GM19025 (cell line): ENCODE measurements around the gene CCDC24.

ENCODE experiments used
- ATAC-seq: cut with Tn5 transposase; IDR thresholded peaks from one replicate; pipeline ENCODE4 v1.9.1; 2021; ENCODE audit warnings: mild to moderate bottlenecking, low read depth, moderate library complexity; ENCODE audit not compliant: unreplicated experiment

CCDC24 gene

DNA sequence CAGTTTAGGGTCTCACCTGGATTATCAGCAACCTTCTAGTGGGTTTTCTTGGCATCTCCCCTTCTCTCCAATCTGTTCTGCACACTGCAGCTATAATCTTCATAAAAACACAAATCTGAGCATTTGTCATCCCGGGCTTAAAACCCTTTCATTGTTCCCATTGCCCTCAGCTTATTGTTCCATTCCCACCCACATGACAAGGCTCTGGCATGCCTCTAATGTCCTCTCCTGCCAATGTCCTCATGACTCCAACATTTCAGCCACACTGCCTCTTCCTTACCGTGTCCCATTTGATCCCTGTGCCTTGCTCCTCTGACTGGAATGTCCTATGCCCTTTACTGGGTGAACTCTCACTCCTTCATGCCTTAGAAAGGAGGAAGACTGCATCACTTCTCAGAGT is 29.1 kb upstream of the CCDC24 start:
- no peak for ATAC-seq

- no peak for ATAC-seq
Measured at GRCh38 chr1:43963006-43963405, 28.4 kb upstream of the CCDC24 start.

DNA sequence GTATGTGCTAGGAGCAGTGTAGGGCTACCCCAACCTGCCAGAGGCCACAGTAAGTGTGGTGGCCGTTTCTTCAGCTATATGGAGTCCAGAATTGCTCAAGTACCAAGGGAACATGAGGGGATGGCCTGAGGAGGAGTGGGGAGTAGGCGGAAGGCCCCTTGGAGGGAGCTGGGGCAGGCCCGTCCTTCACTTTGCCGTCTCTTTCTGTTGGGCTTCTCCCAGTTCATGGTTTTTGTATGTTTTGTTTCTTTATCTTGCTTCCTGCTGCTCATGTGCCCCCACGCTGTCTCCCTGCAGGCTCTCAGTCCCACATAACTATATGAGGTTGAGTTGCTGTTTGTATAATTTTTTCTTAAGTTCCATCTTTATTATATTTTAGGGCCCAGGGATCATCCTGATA is 27.5 kb upstream of the CCDC24 start:
- no peak for ATAC-seq

DNA sequence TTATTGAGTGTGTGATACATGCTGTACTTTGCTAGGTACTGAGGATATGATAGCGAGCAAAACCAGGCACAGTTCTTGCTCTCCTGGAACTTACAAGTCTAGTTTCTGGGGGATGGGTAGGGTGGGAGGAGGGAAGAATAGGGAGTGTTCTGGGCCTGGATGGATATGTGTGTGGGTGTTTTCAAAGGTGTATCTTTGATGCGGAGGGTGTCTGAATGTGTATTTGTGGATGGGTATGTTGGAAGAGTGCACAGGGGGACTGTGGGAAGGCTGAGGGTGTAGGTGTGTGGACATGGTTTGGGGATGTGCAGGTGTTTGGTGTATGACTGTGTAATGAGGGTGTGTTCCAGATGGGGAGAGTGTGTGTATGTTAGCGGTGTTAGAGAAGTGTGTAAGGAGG is 26.1 kb upstream of the CCDC24 start:
- no peak for ATAC-seq

- no peak for ATAC-seq
Measured at GRCh38 chr1:43968348-43968948, 23.0 kb upstream of the CCDC24 start.

GRCh38 chr1:43969416-43969745 is 22.0 kb upstream of the CCDC24 start:
- no peak for ATAC-seq

DNA sequence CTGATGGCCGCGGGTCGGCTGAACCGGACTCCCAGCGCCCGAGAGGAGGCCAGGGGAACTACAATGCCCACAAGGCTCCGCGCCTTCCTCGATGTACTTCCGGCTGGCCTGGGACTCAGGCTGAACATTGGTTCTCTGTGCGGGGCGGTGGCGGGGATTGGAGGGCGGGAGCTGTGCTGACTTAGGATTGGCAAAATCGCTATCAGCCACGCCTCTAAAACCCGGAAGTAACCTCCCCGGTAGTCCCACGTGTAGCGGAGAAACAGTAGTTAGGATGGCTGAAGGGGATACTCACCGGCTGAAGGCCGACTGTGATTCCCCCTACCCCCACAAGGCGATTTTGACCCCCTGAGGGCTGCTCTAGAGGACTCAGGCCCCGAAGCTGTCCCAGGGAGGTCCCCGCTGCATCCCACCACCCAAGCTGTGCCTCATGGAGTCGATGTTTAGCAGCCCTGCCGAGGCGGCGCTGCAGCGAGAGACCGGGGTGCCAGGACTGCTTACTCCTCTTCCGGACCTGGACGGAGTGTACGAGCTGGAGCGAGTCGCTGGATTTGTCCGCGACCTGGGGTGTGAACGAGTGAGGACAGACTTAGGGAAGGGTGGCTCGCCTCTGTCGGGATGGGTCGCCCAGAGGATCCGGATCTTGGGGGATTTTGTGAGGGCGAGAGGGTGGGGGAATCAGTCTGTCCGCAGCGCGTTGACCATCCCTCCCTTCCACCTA is 21.5 kb upstream of the CCDC24 start, which contains the start of gene DPH2:
Gene DPH2 (plus strand): TSS at position 265 of the 721 bp plus-strand sequence. CDS start 166 bp downstream, at position 431.
- ATAC-seq = peak; percentile 73

DNA sequence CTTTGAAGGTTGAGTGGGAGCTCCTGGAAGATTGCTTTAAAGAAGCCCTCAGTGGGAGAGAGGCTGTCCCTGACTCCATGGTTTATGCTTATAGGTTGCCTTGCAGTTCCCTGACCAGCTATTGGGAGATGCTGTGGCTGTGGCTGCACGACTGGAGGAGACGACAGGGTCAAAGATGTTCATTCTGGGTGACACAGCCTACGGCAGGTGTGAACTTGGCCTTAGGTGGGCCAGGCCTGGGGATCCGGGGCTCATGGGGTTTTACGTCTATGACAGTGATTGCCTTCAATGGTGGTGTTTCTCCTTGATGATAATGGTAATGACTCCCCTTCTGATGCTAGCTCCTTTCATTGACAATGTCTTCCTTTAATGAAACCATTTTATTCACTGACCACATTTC is 20.9 kb upstream of the CCDC24 start:
- no peak for ATAC-seq

DNA sequence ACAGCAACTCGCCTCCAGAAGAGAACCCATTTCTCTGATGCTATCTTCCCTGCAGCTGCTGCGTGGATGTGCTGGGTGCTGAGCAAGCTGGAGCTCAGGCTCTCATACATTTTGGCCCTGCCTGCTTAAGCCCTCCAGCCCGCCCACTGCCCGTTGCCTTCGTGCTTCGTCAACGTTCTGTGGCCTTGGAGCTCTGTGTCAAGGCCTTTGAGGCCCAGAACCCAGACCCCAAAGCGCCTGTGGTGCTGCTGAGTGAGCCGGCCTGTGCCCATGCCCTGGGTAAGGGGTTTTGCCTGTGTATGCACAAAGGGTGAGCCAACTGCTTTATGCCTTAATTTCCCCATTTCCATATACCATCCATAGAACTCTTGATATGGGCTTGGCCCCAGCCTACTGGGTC is 20.5 kb upstream of the CCDC24 start:
- ATAC-seq = no peak

DNA sequence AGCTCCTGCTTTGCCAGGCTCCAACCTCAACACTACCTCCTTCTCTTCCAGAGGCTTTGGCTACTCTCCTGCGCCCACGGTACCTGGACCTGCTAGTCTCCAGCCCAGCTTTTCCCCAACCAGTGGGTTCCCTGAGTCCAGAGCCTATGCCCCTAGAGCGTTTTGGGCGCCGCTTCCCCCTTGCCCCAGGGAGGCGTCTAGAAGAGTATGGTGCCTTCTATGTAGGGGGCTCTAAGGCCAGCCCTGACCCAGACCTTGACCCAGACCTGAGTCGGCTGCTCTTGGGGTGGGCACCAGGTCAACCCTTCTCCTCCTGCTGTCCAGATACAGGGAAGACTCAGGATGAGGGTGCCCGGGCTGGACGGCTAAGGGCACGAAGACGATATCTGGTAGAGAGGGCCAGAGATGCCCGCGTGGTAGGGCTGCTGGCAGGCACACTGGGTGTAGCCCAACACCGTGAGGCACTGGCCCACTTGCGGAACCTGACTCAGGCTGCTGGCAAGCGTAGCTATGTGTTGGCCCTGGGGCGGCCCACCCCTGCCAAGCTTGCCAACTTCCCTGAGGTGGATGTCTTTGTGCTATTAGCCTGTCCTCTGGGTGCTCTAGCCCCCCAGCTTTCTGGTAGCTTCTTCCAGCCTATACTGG is 19.9 kb upstream of the CCDC24 start:
- ATAC-seq = no peak

DNA sequence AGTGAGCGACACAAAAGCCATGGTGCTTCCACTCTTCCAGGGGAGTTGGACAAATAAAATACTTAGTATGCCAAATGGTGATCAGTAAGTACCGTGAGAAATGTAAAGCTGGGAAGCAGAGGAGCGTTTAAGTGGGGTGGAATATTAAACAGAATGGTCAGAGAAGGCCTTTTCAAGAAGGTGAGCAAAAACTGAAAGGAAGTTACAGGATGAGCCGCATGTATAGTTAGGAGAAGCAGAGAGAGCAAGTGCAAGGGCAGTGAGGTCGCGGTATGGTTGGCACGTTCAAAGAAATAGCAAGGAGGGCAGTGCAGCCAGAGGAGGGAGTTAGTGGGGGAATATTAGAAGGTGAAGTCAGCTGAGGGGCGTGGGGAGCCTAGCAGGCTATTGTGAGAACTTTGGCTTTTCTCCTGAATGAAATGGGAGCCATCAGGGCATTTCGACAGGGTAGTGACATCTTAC is 17.4 kb upstream of the CCDC24 start:
- no peak for ATAC-seq

DNA sequence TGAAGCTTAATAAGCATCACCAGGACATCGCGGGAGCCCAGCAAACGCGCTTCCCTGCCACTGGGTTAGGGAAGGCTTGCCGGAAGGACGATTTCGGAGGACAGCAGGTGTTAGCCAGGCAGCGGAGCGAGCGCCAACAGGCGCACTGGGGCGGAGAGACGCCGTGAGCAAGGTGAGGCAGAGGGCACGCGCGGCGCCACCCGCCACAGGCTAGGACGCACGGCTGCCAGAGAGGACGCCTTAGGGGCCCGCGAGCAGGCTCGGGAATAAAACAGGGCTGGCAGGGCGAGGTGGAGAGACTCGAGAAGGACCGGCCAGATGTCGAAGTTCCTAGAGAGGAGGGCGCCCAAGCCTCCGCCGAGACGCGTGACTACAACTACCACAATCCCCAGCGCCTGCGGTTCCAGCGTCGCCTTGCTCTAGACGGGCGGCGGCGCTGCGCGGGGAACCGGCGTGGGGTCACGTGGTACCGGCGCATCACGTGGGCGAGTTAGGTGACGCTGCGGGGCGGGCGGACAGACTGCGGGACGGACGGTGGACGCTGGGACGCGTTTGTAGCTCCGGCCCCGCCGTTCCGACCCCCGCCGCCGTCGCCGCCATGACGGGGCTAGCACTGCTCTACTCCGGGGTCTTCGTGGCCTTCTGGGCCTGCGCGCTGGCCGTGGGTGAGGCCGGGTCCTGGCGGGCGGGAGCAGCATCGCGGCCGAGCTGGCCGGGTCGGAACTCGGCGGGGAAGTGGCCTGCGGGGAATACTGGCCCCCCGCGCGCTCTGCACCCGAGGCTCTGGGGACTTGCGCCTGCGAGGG is 16.8 kb upstream of the CCDC24 start, which contains the start of gene ATP6V0B:
Gene ATP6V0B (plus strand): TSS at position 518 of the 806 bp plus-strand sequence. CDS start 81 bp downstream, at position 599.
- ATAC-seq = peak; percentile 68

DNA sequence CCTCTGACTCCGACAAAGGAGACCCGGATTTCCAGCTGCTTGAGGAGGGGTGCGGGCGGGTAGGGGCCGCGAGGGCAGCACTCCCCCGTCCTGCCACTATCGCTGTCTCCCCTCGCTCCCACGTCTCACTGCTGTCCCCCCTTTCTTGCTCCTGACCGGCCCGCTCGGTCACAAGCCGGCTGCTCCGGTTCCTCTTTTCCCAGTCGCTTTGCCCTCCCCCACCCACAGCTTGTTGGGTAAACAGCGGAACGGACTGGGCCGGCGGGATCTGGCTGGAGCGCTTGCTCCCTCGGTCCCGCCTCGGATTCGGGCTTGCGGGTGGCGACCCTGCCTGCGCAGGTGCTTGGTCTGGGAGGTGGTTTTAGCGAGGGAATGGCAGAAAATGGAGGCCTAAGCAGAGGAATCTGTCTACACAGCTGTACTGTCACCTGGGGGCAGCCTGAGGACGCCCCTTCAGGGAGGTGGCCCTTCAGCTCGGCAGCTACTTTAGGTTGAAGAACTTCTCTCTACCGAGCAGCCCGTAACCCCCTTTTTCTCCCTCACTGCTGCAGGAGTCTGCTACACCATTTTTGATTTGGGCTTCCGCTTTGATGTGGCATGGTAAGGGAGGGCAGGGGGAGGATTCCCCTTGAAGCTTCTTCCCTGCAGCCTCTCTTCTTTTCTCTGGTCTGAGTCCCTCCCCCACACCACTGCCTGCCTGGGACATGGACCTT is 16.0 kb upstream of the CCDC24 start:
- no peak for ATAC-seq

DNA sequence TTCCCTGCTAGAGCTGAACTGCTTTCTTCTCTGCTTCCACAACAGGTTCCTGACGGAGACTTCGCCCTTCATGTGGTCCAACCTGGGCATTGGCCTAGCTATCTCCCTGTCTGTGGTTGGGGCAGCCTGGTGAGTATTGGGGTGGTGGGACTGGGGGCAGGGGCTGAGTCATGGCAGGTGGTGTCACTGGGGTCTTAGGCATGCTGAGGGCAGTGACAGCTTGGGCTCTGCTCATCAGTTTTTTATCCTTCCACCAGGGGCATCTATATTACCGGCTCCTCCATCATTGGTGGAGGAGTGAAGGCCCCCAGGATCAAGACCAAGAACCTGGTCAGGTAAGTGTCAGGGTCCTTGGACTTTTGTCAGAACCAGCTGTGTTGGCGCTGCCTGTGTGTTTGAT is 15.4 kb upstream of the CCDC24 start:
- no peak for ATAC-seq

DNA sequence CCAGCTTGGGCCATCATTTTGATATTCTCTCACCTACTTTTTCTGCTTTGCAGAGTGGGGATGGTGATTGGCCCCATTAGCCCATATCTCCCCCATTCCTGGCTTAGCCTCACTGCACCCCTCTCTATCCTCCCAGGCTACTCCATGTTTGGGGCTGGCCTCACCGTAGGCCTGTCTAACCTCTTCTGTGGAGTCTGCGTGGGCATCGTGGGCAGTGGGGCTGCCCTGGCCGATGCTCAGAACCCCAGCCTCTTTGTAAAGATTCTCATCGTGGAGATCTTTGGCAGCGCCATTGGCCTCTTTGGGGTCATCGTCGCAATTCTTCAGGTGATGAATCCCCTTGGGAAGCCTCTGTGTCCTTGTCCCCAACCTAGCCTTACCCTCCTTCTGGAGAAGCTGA is 14.5 kb upstream of the CCDC24 start:
- no peak for ATAC-seq

GRCh38 chr1:43977376-43978263 is 13.8 kb upstream of the CCDC24 start:
- ATAC-seq = no peak

DNA sequence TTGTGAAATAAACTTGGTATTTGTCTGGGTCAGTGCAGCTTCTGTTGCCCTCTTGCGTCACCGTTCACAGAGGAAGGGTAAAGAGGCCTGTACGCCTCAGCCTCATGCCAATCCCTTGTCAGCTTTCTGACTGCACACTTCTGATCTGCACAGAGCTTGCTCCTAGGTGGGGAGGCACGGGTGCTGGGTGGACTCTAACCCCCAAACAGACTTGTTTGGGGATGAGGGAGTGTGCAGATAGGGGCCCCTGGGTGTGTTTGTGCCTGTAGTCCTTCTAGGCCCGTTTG is 13.2 kb upstream of the CCDC24 start:
- ATAC-seq = no peak

DNA sequence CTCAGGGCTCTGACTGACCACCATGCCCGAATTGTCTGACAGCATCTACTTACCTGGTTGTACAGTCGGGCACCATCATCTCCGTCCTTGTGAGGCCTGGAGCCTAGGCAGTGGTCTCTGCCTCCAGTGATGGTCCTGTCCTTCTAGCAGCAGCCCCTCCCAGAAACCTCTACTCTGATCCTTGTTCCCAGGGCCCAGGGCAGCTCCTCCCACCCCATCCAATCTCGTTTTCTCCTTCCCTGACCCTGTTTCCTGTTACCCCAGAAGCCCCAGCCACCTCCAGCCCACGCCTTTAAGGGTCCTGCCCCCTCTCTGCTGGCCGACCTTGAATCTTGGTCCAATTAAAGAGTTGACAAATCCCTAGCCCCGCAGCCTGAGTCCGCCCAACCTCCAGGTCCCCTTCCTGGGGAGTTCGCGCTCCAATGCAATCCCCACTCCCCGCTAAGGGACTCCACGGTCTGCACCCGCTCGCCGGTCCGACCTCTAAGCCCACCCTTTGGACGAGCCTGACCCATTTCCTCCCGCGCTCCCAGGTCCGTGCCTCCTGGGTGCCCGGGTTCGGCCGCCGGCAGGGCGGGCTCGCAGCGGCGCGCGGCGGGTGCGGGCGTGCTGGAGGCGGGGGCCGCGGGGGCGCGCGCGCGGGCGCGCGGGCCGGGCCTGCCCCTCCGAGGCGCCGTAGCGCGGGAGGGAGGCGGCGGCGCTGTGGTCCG is 12.7 kb upstream of the CCDC24 start, which contains the start of gene B4GALT2:
Gene B4GALT2 (plus strand): TSS at position 660 of the 710 bp plus-strand sequence. CDS start 1,951 bp downstream, outside the sequence.
- ATAC-seq = no peak

- ATAC-seq = no peak
Measured at GRCh38 chr1:43979261-43979527, 12.2 kb upstream of the CCDC24 start.
